DOHH2 (cell line): Measurements from ENCODE around the gene FMO1.
"Not testable (repeated sequence)": the region's sequence is repeated elsewhere in the genome, so short reads cannot be mapped to it uniquely, and the experiment has no call there.

ENCODE experiments used
- CTCF ChIP-seq: fragments of 200-600 bp; sonication (generic); IDR thresholded peaks from one replicate; pipeline ENCODE4 v1.5.1; 2014; ENCODE audit warnings: antibody characterized with exemption, mild to moderate bottlenecking, low read depth, low read length; ENCODE audit not compliant: poor library complexity, severe bottlenecking
- EZH2phosphoT487 ChIP-seq: fragments of 200-600 bp; sonication (generic); IDR thresholded peaks from 2 replicates; pipeline ENCODE4 v1.6.1; 2017; ENCODE audit warnings: borderline replicate concordance, mild to moderate bottlenecking, antibody characterized with exemption, low read length, moderate library complexity, mixed read lengths

- TF ChIP-seq CTCF, EZH2phosphoT487: not testable (repeated sequence)
Observed at GRCh38 chr1:171295383-171295782, 47.1 kb downstream of the FMO1 start.
